Choroid plexus epithelial cell (primary cell): ENCODE results near the gene SERPIND1.

Source experiments
- DNase-seq: peaks from one replicate; pipeline ENCODE4 v3.0.0-alpha.2; 2010; ENCODE audit warnings: low read depth
- H3K4me3 ChIP-seq: 2 replicates; pipeline ENCODE4 v1.5.1; 2011; ENCODE audit warnings: low read depth, mild to moderate bottlenecking, control low read depth, low read length, moderate library complexity
- TF ChIP-seq, protein P1 (sequence below): conservative IDR thresholded peaks from 2 replicates; pipeline ENCODE4 v1.5.1; 2011; ENCODE audit warnings: low read depth, mild to moderate bottlenecking, control low read depth, inconsistent platforms, low read length, moderate library complexity

The SERPIND1 gene

GRCh38 chr22:20779014-20779817, 5.3 kb downstream of the SERPIND1 start:
- H3K4me3 ChIP-seq: no peak overlapping the region
- TF ChIP-seq, protein P1, sequence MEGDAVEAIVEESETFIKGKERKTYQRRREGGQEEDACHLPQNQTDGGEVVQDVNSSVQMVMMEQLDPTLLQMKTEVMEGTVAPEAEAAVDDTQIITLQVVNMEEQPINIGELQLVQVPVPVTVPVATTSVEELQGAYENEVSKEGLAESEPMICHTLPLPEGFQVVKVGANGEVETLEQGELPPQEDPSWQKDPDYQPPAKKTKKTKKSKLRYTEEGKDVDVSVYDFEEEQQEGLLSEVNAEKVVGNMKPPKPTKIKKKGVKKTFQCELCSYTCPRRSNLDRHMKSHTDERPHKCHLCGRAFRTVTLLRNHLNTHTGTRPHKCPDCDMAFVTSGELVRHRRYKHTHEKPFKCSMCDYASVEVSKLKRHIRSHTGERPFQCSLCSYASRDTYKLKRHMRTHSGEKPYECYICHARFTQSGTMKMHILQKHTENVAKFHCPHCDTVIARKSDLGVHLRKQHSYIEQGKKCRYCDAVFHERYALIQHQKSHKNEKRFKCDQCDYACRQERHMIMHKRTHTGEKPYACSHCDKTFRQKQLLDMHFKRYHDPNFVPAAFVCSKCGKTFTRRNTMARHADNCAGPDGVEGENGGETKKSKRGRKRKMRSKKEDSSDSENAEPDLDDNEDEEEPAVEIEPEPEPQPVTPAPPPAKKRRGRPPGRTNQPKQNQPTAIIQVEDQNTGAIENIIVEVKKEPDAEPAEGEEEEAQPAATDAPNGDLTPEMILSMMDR: no peak
- DNase-seq: no peak

DNA sequence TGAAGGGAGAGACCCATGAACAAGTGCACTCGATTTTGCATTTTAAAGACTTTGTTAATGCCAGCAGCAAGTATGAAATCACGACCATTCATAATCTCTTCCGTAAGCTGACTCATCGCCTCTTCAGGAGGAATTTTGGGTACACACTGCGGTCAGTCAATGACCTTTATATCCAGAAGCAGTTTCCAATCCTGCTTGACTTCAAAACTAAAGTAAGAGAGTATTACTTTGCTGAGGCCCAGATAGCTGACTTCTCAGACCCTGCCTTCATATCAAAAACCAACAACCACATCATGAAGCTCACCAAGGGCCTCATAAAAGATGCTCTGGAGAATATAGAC, 5.9 kb downstream of the SERPIND1 start:
- no peak overlapping the region for H3K4me3 ChIP-seq
- TF ChIP-seq, protein P1: no peak
- DNase-seq: peak; percentile 85

- TF ChIP-seq, protein P1: no peak
- H3K4me3 ChIP-seq: no peak overlapping the region
- peak; percentile 39 for DNase-seq
Observed at GRCh38 chr22:20781272-20781990, 7.5 kb downstream of the SERPIND1 start.

DNA sequence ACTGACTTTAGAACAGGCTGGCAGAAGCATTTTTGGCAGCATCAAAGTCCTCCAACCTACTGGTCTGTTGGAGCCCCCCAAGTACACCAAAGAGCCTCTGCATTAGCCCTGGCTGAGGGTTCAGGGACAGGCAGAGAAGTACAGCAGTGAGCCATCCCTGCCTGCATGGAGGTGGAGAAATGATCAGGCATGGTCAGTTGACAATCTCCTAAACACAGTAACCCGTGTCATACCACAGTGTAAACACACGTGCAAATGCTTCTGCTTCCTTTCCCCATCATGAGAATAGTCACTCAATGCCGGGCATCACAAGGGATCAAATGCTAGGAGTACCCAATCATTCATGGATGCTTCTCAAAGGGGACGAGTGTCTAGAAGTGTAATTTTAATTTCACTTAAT, 8.2 kb downstream of the SERPIND1 start:
- DNase-seq: no peak
- TF ChIP-seq, protein P1: no peak
- H3K4me3 ChIP-seq: no peak overlapping the region

DNA sequence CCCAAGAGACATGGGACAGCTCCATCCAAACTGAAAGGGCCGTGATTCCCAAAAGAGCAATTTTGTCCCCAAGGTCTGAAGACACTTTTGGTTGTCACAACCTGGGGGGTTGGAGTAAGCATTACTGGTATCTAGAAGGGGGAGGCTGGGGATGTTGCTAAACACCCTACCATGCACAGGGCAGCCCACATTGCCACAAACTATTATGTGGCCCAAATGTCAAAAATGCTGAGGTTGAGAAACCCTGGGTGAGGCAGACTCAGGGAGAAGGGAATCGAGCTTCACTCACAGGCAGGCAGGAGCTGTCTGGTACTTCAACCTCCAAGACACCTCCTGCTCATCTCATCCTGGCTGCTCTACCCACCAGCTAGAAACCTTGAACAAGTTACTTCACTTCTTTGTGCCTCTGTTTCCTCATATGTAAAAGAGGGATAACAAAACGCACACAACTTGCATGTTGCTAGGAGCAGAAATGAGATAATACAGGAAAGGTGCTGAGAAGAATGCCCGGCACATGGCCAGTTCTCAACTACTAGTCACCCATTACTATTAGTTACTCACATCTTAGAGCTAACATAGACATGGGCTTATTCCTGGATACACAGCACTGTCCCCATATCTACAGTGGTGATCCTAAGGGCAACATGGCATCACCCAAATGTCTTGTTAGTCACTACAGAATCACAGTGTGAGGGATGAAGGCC, 8.8 kb downstream of the SERPIND1 start:
- DNase-seq: no peak
- TF ChIP-seq, protein P1: no peak
- no peak overlapping the region for H3K4me3 ChIP-seq

- TF ChIP-seq, protein P1: no peak
- no peak for DNase-seq
- no peak overlapping the region for H3K4me3 ChIP-seq
Observed at GRCh38 chr22:20783300-20783673, 9.4 kb downstream of the SERPIND1 start.
